ENCODE data around the gene ANXA9. TPM values are rescaled to one million over a fixed set of nuclear protein-coding genes. Genes with fewer than 3 reads are reported as not detected.

The ANXA9 gene
- total RNA-seq, 1 donor from 2014 or later, result not detected

GRCh38 chr1:150997949-150998348 is 15.9 kb downstream of the ANXA9 start:
- Mint-ChIP-seq H3K4me1 (peaks cover 5% of the 10 kb centered on the region), H3K27me3 (no peaks in the 10 kb centered on the region), H3K4me3 (no peak overlapping the region), H3K9me3 (no peaks in the 10 kb centered on the region), H3K36me3 (ENCODE audit: low read depth) (peaks cover 33% of the 10 kb centered on the region), H3K27ac (no peak overlapping the region)
- TF ChIP-seq CTCF (IDR thresholded peaks at IDR 0.05), result no peak
- CTCF ChIA-PET, result interaction anchor here (0.6 to 1.2 kb wide), 3 partner anchors 8 to 158 kb away, joined by 3 to 4 read pairs (median 3); partner anchors contain the start of gene MINDY1
- DNase-seq (no peak), ATAC-seq (ENCODE audit: low read depth) (no peak)
- POLR2A ChIA-PET, result interaction anchor here (0.5 kb wide), 1 partner anchor 853 kb away, joined by 3 read pairs; no protein-coding TSS in a partner anchor
- intact Hi-C loops (cut with micrococcal nuclease), result no loop called here

GRCh38 chr1:150999051-150999674 is 17.1 kb downstream of the ANXA9 start:
- H3K9me3 Mint-ChIP-seq, result no peaks in the 10 kb centered on the region
- intact Hi-C loops (cut with micrococcal nuclease), result no loop called here
- DNase-seq, result no peak
- no peaks in the 10 kb centered on the region for H3K27me3 Mint-ChIP-seq
- ATAC-seq (ENCODE audit: low read depth), result no peak
- H3K36me3 Mint-ChIP-seq (ENCODE audit: low read depth), result peaks cover 33% of the 10 kb centered on the region
- no peak for TF ChIP-seq CTCF (IDR thresholded peaks at IDR 0.05)
- no peak overlapping the region for H3K4me3 Mint-ChIP-seq
- H3K27ac Mint-ChIP-seq, result no peak overlapping the region
- peaks cover 15% of the 10 kb centered on the region for H3K4me1 Mint-ChIP-seq
- POLR2A ChIA-PET, result interaction anchor here (0.5 kb wide), 1 partner anchor 24 kb away, joined by 5 read pairs; no protein-coding TSS in a partner anchor
- CTCF ChIA-PET, result no interaction called here

GRCh38 chr1:150999926-151000325 is 17.8 kb downstream of the ANXA9 start:
- POLR2A ChIA-PET, result no interaction called here

GRCh38 chr1:151000408-151000807 is 18.3 kb downstream of the ANXA9 start:
- Mint-ChIP-seq H3K4me1 (peaks cover 23% of the 10 kb centered on the region), H3K27me3 (no peaks in the 10 kb centered on the region), H3K36me3 (ENCODE audit: low read depth) (peaks cover 33% of the 10 kb centered on the region), H3K4me3 (no peak overlapping the region), H3K27ac (no peak overlapping the region), H3K9me3 (no peaks in the 10 kb centered on the region)
- TF ChIP-seq CTCF (IDR thresholded peaks at IDR 0.05), result no peak
- no peak for ATAC-seq (ENCODE audit: low read depth)
- DNase-seq, result no peak
- intact Hi-C loops (cut with micrococcal nuclease), result loop anchor here (10.0 kb wide), 1 partner anchor 254 kb away; the partner anchor contains the start of gene PSMD4
- POLR2A ChIA-PET, result no interaction called here
- CTCF ChIA-PET, result no interaction called here

More at GRCh38 chr1:150999926-151000325, 17.8 kb downstream of the ANXA9 start:
- DNase-seq (no peak), ATAC-seq (ENCODE audit: low read depth) (no peak)
- Mint-ChIP-seq H3K9me3 (no peaks in the 10 kb centered on the region), H3K27me3 (no peaks in the 10 kb centered on the region), H3K4me3 (no peak overlapping the region), H3K4me1 (peaks cover 21% of the 10 kb centered on the region), H3K27ac (no peak overlapping the region), H3K36me3 (ENCODE audit: low read depth) (peaks cover 33% of the 10 kb centered on the region)
- CTCF ChIA-PET, result no interaction called here
- TF ChIP-seq CTCF (IDR thresholded peaks at IDR 0.05), result no peak
- intact Hi-C loops (cut with micrococcal nuclease), result loop anchor here (10.0 kb wide), 1 partner anchor 255 kb away; the partner anchor contains the start of gene PSMD4

- ATAC-seq (ENCODE audit: low read depth), result no peak
- Mint-ChIP-seq H3K4me3 (no peak overlapping the region), H3K9me3 (no peaks in the 10 kb centered on the region), H3K36me3 (ENCODE audit: low read depth) (peaks cover 33% of the 10 kb centered on the region), H3K27me3 (no peaks in the 10 kb centered on the region), H3K27ac (no peak overlapping the region), H3K4me1 (peaks cover 34% of the 10 kb centered on the region)
- DNase-seq, result no peak
- intact Hi-C loops (cut with micrococcal nuclease), result loop anchor here (10.0 kb wide), 1 partner anchor 253 kb away; the partner anchor contains the start of gene PSMD4
- ChIA-PET CTCF (interaction anchor here (0.6 kb wide), 1 partner anchor 816 kb away, joined by 3 read pairs; no protein-coding TSS in a partner anchor), POLR2A (no interaction called here)
- TF ChIP-seq CTCF (IDR thresholded peaks at IDR 0.05), result no peak
Measured at GRCh38 chr1:151001602-151002001, 19.5 kb downstream of the ANXA9 start.
